ENCODE results near the gene IPO5.
"Not testable (repeated sequence)": the region's sequence is repeated elsewhere in the genome, so short reads cannot be mapped to it uniquely, and the experiment has no call there.

Gene IPO5

DNA sequence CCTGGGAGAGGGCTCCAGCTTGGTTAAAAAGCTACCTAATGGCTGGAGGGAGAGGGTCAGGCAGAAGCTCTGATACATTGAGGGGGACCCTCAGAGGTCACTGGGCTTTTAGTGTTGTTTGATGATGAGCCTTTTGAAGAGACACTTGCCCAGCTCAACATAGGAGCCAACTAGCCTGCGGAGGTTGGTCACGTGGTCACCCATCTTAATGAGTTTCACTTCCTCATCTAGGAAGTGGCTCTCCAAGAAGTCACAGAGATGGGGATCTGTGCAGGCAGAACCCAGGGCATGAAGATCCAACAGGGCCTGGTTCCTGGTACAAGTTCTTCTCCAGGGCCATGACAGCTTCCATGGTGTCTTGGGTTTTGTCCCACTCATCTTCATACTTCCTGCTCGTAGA, 33.4 kb downstream of the IPO5 start:
- no peak overlapping the region for H3K4me3 ChIP-seq (IDR thresholded peaks at IDR 0.05; ENCODE audit: insufficient read depth, low read depth, low read length)
- no peak overlapping the region for H3K9ac ChIP-seq
- H3K27ac ChIP-seq = no peak overlapping the region
- no peaks in the 10 kb centered on the region for H3K27me3 ChIP-seq (ENCODE audit: insufficient read depth, low read depth)
- peaks cover 6% of the 10 kb centered on the region; the same call in 1 of the 2 replicates for H3K79me2 ChIP-seq (ENCODE audit: insufficient read depth, low read depth)
- no peak overlapping the region for H3K4me2 ChIP-seq
- H2AFZ ChIP-seq (ENCODE audit: low read depth) = no peak overlapping the region
- peaks cover 2% of the 10 kb centered on the region for H3K4me1 ChIP-seq (ENCODE audit: low read depth, poor library complexity, severe bottlenecking)
- H4K20me1 ChIP-seq (ENCODE audit: insufficient read depth) = no peaks in the 10 kb centered on the region
- peaks cover 17% of the 10 kb centered on the region; the same call in 1 of the 2 replicates for H3K36me3 ChIP-seq (ENCODE audit: insufficient read depth)
- TF ChIP-seq, protein P1, sequence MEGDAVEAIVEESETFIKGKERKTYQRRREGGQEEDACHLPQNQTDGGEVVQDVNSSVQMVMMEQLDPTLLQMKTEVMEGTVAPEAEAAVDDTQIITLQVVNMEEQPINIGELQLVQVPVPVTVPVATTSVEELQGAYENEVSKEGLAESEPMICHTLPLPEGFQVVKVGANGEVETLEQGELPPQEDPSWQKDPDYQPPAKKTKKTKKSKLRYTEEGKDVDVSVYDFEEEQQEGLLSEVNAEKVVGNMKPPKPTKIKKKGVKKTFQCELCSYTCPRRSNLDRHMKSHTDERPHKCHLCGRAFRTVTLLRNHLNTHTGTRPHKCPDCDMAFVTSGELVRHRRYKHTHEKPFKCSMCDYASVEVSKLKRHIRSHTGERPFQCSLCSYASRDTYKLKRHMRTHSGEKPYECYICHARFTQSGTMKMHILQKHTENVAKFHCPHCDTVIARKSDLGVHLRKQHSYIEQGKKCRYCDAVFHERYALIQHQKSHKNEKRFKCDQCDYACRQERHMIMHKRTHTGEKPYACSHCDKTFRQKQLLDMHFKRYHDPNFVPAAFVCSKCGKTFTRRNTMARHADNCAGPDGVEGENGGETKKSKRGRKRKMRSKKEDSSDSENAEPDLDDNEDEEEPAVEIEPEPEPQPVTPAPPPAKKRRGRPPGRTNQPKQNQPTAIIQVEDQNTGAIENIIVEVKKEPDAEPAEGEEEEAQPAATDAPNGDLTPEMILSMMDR (conservative IDR thresholded peaks at IDR 0.05; ENCODE audit: low read depth, low read length) = no peak

DNA sequence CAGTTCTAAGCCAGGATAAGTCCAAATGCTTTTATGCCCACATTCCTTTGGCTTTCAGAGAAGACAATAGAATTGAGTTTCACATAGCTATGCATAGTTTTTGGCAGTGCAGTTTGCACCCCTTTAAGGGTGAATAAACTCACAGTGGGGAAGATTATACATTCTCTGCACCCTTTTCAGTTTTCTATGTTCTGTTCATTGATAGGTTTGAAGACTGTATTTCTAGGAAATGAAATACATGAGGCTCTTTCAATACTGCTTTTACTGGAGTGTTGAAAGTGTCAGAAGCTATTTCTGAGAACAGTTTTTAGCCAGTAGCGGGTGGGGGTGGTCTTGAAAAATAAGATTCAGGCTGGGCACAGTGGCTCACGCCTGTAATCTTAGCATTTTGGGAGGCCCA, 46.2 kb downstream of the IPO5 start:
- TF ChIP-seq, protein P1 (conservative IDR thresholded peaks at IDR 0.05; ENCODE audit: low read depth, low read length) = no peak
- Histone ChIP-seq H3K27me3 (ENCODE audit: insufficient read depth, low read depth) (no peaks in the 10 kb centered on the region), H3K9ac (no peak overlapping the region), H3K36me3 (ENCODE audit: insufficient read depth) (no peaks in the 10 kb centered on the region), H3K79me2 (ENCODE audit: insufficient read depth, low read depth) (no peaks in the 10 kb centered on the region), H3K27ac (no peak overlapping the region), H4K20me1 (ENCODE audit: insufficient read depth) (no peaks in the 10 kb centered on the region), H2AFZ (ENCODE audit: low read depth) (no peak overlapping the region), H3K4me1 (ENCODE audit: low read depth, poor library complexity, severe bottlenecking) (no peaks in the 10 kb centered on the region), H3K4me2 (no peak overlapping the region), H3K4me3 (IDR thresholded peaks at IDR 0.05; ENCODE audit: insufficient read depth, low read depth, low read length) (no peak overlapping the region)

DNA sequence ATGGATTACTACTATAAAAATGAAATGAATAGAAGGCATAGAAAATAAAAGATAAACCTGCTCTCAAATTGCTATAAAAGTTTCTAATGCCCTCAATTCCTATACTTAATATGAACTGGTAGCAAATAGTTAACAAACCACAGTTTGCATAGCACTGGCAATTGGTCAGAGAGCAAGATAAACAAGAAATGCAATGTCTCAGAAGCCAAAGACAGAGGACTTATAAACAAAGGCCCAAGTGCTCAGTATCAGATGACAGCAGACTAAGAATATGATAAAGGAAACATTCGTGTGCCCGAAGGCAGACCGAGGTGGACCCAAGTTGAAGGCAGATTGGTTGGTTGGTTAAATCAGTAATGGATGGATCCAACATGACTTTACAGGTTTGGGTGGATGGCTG, 50.6 kb downstream of the IPO5 start:
- Histone ChIP-seq H4K20me1 (ENCODE audit: insufficient read depth) (no peaks in the 10 kb centered on the region), H3K36me3 (ENCODE audit: insufficient read depth) (no peaks in the 10 kb centered on the region), H2AFZ (ENCODE audit: low read depth) (no peak overlapping the region), H3K79me2 (ENCODE audit: insufficient read depth, low read depth) (no peaks in the 10 kb centered on the region), H3K27me3 (ENCODE audit: insufficient read depth, low read depth) (no peaks in the 10 kb centered on the region), H3K27ac (no peak overlapping the region), H3K4me1 (ENCODE audit: low read depth, poor library complexity, severe bottlenecking) (no peaks in the 10 kb centered on the region), H3K9ac (no peak overlapping the region), H3K4me2 (no peak overlapping the region), H3K4me3 (IDR thresholded peaks at IDR 0.05; ENCODE audit: insufficient read depth, low read depth, low read length) (no peak overlapping the region)
- TF ChIP-seq, protein P1 (conservative IDR thresholded peaks at IDR 0.05; ENCODE audit: low read depth, low read length) = no peak

DNA sequence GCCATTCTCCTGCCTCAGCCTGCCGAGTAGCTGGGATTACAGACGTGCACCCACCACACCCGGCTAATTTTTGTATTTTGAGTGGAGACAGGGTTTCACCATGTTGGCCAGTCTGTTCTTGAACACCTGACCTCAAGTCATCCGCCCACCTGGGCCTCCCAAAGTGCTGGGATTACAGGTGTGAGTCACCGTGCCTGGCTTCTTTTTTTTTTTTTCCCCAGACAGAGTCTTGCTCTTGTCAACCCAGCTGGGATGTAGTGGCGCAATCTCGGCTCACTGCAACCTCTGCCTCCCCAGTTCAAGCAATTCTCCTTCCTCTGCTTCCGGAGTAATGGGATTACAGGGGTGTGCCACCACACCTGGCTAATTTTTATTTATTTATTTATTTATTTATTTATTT, 51.5 kb downstream of the IPO5 start:
- H3K36me3 ChIP-seq (ENCODE audit: insufficient read depth); H3K79me2 ChIP-seq (ENCODE audit: insufficient read depth, low read depth); H3K9ac ChIP-seq; H4K20me1 ChIP-seq (ENCODE audit: insufficient read depth); H3K4me2 ChIP-seq; H3K27ac ChIP-seq; H2AFZ ChIP-seq (ENCODE audit: low read depth); H3K27me3 ChIP-seq (ENCODE audit: insufficient read depth, low read depth); H3K4me1 ChIP-seq (ENCODE audit: low read depth, poor library complexity, severe bottlenecking); H3K4me3 ChIP-seq (IDR thresholded peaks at IDR 0.05; ENCODE audit: insufficient read depth, low read depth, low read length): not testable (repeated sequence)

DNA sequence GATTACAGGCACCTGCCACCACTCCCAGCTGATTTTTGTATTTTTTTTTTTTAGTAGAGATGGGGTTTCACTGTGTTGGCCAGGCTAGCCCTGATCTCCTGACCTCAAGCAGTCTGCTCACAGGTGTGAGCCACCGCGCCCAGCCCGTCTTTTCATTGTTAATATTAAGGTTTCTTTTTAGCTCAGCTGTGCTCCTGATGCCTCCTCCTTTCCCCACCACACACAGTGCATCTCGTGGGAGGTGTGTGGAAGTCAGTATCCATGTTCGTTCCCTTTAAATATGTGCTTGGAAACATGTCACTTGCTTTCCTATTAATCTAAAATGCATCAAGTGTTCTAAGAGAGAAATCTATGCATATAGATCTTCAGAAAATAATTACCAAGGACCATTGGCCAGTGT, 53.5 kb downstream of the IPO5 start:
- Histone ChIP-seq H3K4me3 (IDR thresholded peaks at IDR 0.05; ENCODE audit: insufficient read depth, low read depth, low read length) (no peak overlapping the region), H3K9ac (no peak overlapping the region), H2AFZ (ENCODE audit: low read depth) (no peak overlapping the region), H3K4me2 (no peak overlapping the region), H3K79me2 (ENCODE audit: insufficient read depth, low read depth) (no peaks in the 10 kb centered on the region), H3K27ac (no peak overlapping the region), H3K4me1 (ENCODE audit: low read depth, poor library complexity, severe bottlenecking) (no peaks in the 10 kb centered on the region), H3K36me3 (ENCODE audit: insufficient read depth) (no peaks in the 10 kb centered on the region), H4K20me1 (ENCODE audit: insufficient read depth) (no peaks in the 10 kb centered on the region), H3K27me3 (ENCODE audit: insufficient read depth, low read depth) (no peaks in the 10 kb centered on the region)
- TF ChIP-seq, protein P1 (conservative IDR thresholded peaks at IDR 0.05; ENCODE audit: low read depth, low read length) = no peak
